Choroid plexus epithelial cell (primary cell): ENCODE data around the gene BCL2.

Experiments
- DNase-seq: peaks from one replicate; pipeline ENCODE4 v3.0.0-alpha.2; 2010; ENCODE audit warnings: low read depth
- H3K4me3 ChIP-seq: 2 replicates; pipeline ENCODE4 v1.5.1; 2011; ENCODE audit warnings: low read depth, mild to moderate bottlenecking, control low read depth, low read length, moderate library complexity
- TF ChIP-seq, protein P1 (sequence below): conservative IDR thresholded peaks from 2 replicates; pipeline ENCODE4 v1.5.1; 2011; ENCODE audit warnings: low read depth, mild to moderate bottlenecking, control low read depth, inconsistent platforms, low read length, moderate library complexity

The BCL2 gene

GRCh38 chr18:63356272-63356896 lies 36.8 kb upstream of the BCL2 start:
- TF ChIP-seq, protein P1, sequence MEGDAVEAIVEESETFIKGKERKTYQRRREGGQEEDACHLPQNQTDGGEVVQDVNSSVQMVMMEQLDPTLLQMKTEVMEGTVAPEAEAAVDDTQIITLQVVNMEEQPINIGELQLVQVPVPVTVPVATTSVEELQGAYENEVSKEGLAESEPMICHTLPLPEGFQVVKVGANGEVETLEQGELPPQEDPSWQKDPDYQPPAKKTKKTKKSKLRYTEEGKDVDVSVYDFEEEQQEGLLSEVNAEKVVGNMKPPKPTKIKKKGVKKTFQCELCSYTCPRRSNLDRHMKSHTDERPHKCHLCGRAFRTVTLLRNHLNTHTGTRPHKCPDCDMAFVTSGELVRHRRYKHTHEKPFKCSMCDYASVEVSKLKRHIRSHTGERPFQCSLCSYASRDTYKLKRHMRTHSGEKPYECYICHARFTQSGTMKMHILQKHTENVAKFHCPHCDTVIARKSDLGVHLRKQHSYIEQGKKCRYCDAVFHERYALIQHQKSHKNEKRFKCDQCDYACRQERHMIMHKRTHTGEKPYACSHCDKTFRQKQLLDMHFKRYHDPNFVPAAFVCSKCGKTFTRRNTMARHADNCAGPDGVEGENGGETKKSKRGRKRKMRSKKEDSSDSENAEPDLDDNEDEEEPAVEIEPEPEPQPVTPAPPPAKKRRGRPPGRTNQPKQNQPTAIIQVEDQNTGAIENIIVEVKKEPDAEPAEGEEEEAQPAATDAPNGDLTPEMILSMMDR = no peak
- no peak for DNase-seq
- no peak overlapping the region for H3K4me3 ChIP-seq

DNA sequence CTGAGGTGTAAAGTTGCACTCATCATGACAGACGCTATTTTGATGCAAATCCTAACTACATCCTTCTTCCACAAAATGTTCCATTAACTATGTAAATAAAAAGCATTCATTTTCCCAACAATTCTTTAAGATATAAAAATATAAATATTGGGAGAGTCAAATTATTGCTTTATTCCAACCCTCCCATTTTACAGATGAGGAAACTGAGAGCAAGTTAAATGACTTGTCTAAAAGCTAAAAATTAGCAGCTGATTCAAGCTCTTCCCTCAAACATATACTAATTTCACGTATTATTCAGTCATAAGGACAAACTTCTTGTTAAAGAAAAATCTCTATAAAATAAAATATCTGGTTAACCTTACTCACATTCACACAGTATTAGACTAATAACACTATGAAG lies 30.7 kb upstream of the BCL2 start:
- TF ChIP-seq, protein P1 = no peak
- DNase-seq = no peak
- no peak overlapping the region for H3K4me3 ChIP-seq

- TF ChIP-seq, protein P1 = no peak
- DNase-seq = no peak
- no peak overlapping the region for H3K4me3 ChIP-seq
These were observed 29.1 kb upstream of the BCL2 start for GRCh38 chr18:63348508-63349136.

DNA sequence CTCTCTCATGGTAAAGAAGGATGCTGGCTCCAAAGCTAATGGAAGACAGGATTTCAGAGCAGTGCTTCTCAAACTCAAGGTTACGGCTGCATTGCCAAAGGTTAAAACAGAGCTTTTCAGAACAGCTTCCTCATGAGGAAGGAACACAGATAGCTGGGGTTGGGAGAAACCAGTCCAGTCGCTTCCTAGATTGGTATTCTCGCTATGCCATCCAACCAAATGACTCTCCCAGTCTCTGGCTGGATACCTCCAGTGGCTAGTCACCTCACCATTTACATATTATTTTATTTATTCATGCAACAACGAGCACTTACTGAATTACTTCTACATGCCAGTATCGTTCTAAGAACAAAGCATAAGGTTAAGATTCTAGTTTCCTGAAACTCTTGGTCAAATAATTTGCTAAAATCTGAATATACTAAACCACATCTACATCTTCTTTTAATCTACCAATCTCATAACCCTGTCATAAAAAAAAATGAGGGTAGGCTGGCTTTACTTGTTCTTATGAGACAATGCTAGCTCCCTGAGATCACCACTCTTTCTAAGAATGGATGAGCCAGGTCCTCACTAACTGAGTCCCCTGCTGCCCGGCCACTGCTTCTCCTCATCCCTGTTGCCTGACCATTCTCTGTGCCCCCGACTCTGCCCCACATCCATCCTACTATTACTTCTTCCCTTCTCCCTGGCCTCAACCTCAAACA lies 27.1 kb upstream of the BCL2 start:
- no peak for DNase-seq
- no peak overlapping the region for H3K4me3 ChIP-seq
- TF ChIP-seq, protein P1 = no peak

DNA sequence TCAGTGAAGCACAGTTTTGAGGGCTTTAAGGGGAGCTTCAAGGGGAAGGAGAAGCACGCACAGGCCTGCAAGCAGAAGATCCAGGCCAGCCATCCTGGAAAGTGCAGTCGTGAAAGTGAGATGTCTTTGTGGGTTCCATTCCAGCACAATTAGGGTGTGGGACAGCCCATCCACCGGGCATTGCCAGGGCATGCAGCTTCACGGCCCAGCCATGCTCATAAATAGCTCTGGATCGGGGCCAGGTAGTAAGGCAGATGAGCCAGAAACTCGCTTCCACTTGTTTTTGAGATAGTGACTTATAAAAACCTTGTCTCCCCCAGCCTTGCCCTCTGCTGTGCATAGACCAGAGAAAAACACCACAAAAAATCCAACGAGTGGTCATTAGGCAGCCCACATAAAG lies 26.5 kb upstream of the BCL2 start:
- no peak for DNase-seq
- no peak overlapping the region for H3K4me3 ChIP-seq
- TF ChIP-seq, protein P1 = no peak

- TF ChIP-seq, protein P1 = no peak
- no peak for DNase-seq
- no peak overlapping the region for H3K4me3 ChIP-seq
These were observed 25.3 kb upstream of the BCL2 start for GRCh38 chr18:63344918-63345317.

GRCh38 chr18:63344263-63344662 lies 24.7 kb upstream of the BCL2 start:
- H3K4me3 ChIP-seq = no peak overlapping the region
- no peak for DNase-seq
- TF ChIP-seq, protein P1 = no peak
